ENCODE data around the gene WDR18.

Gene WDR18

GRCh38 chr19:970695-971094, 13.4 kb upstream of the WDR18 start:
- peak; percentile 52; the same call in 1 of the 2 replicates for TF ChIP-seq CTCF (IDR thresholded peaks at IDR 0.05; ENCODE audit: borderline replicate concordance, insufficient read depth, low read depth, low read length)

GRCh38 chr19:971795-972194, 12.3 kb upstream of the WDR18 start:
- TF ChIP-seq CTCF (IDR thresholded peaks at IDR 0.05; ENCODE audit: borderline replicate concordance, insufficient read depth, low read depth, low read length), result no peak
- H3K4me3 ChIP-seq (ENCODE audit: low read depth, low read length), result no peak overlapping the region

More at GRCh38 chr19:970695-971094, 13.4 kb upstream of the WDR18 start:
- H3K4me3 ChIP-seq (ENCODE audit: low read depth, low read length), result no peak overlapping the region

- no peak overlapping the region for H3K4me3 ChIP-seq (ENCODE audit: low read depth, low read length)
- TF ChIP-seq CTCF (IDR thresholded peaks at IDR 0.05; ENCODE audit: borderline replicate concordance, insufficient read depth, low read depth, low read length), result no peak
These were observed 11.9 kb upstream of the WDR18 start for GRCh38 chr19:972281-972680.

- no peak for TF ChIP-seq CTCF (IDR thresholded peaks at IDR 0.05; ENCODE audit: borderline replicate concordance, insufficient read depth, low read depth, low read length)
- no peak overlapping the region for H3K4me3 ChIP-seq (ENCODE audit: low read depth, low read length)
These were observed 10.2 kb upstream of the WDR18 start for GRCh38 chr19:973726-974563.

- TF ChIP-seq CTCF (IDR thresholded peaks at IDR 0.05; ENCODE audit: borderline replicate concordance, insufficient read depth, low read depth, low read length), result no peak
- H3K4me3 ChIP-seq (ENCODE audit: low read depth, low read length), result no peak overlapping the region
These were observed 9.4 kb upstream of the WDR18 start for GRCh38 chr19:974564-975257.

GRCh38 chr19:976476-976875, 7.7 kb upstream of the WDR18 start:
- no peak overlapping the region for H3K4me3 ChIP-seq (ENCODE audit: low read depth, low read length)

More at GRCh38 chr19:976476-976875, 7.7 kb upstream of the WDR18 start:
- no peak for TF ChIP-seq CTCF (IDR thresholded peaks at IDR 0.05; ENCODE audit: borderline replicate concordance, insufficient read depth, low read depth, low read length)

Measured in GM12875 (cell line).